Measurements from ENCODE around the gene LILRA2. TPM values are rescaled to one million over a fixed set of nuclear protein-coding genes. Genes with fewer than 3 reads are reported as not detected.

LILRA2 gene
- polyA plus RNA-seq, 1 donor from 2014 or later, result not detected

DNA sequence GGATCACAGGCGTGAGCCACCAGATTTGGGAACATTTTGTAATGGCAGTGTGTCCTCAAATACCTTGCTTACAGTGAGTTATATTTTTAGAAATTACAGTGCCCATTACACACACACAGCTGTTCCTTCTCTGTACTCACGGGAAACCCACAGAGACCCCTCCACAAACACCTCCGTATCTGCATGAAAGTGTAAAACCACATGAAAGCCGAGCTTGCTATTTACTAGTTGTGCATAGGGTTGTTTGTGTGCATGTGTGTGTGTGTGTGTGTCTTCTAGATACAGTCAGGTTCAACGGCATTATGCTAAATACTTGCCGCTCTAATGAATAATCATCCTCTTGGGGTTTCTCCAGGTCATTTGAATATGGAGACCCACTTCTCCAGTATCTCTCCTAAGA, 22.3 kb upstream of the LILRA2 start:
- Histone ChIP-seq H3K4me2 (ENCODE audit: low read length) (no peak overlapping the region), H3F3A (ENCODE audit: insufficient read depth, low read length, poor library complexity, severe bottlenecking) (no peaks in the 10 kb centered on the region), H3K9ac (ENCODE audit: low read length) (no peak overlapping the region), H3K36me3 (ENCODE audit: insufficient read depth, low read length) (no peaks in the 10 kb centered on the region), H3K9me3 (ENCODE audit: low read length) (no peaks in the 10 kb centered on the region), H3K4me3 (ENCODE audit: low read length) (no peak overlapping the region), H3K27ac (ENCODE audit: low read length) (no peak overlapping the region), H3K79me2 (replicated peaks; ENCODE audit: insufficient read depth, low read length) (no peaks in the 10 kb centered on the region), H3K9me2 (ENCODE audit: insufficient read depth, low read length) (no peaks in the 10 kb centered on the region), H4K20me1 (ENCODE audit: insufficient read depth) (no peaks in the 10 kb centered on the region), H3K27me3 (ENCODE audit: insufficient read depth, low read depth, low read length) (no peaks in the 10 kb centered on the region), H2AFZ (ENCODE audit: low read depth, low read length) (no peak overlapping the region)
- TF ChIP-seq, protein P1, sequence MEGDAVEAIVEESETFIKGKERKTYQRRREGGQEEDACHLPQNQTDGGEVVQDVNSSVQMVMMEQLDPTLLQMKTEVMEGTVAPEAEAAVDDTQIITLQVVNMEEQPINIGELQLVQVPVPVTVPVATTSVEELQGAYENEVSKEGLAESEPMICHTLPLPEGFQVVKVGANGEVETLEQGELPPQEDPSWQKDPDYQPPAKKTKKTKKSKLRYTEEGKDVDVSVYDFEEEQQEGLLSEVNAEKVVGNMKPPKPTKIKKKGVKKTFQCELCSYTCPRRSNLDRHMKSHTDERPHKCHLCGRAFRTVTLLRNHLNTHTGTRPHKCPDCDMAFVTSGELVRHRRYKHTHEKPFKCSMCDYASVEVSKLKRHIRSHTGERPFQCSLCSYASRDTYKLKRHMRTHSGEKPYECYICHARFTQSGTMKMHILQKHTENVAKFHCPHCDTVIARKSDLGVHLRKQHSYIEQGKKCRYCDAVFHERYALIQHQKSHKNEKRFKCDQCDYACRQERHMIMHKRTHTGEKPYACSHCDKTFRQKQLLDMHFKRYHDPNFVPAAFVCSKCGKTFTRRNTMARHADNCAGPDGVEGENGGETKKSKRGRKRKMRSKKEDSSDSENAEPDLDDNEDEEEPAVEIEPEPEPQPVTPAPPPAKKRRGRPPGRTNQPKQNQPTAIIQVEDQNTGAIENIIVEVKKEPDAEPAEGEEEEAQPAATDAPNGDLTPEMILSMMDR (IDR thresholded peaks at IDR 0.05; ENCODE audit: poor library complexity, severe bottlenecking), result no peak
- TF ChIP-seq MXI1 (conservative IDR thresholded peaks at IDR 0.05; ENCODE audit: poor library complexity, severe bottlenecking) (no peak), POLR2AphosphoS5 (IDR thresholded peaks at IDR 0.05) (no peak), EZH2 (IDR thresholded peaks at IDR 0.05; ENCODE audit: borderline replicate concordance, insufficient read depth, low read length, poor library complexity, severe bottlenecking) (no peak), RAD21 (conservative IDR thresholded peaks at IDR 0.05) (no peak), EP300 (conservative IDR thresholded peaks at IDR 0.05; ENCODE audit: poor library complexity, severe bottlenecking) (no peak), TAF1 (IDR thresholded peaks at IDR 0.05; ENCODE audit: low read depth) (no peak), SMC3 (conservative IDR thresholded peaks at IDR 0.05; ENCODE audit: poor library complexity) (no peak)
- TF ChIP-seq, protein P2, sequence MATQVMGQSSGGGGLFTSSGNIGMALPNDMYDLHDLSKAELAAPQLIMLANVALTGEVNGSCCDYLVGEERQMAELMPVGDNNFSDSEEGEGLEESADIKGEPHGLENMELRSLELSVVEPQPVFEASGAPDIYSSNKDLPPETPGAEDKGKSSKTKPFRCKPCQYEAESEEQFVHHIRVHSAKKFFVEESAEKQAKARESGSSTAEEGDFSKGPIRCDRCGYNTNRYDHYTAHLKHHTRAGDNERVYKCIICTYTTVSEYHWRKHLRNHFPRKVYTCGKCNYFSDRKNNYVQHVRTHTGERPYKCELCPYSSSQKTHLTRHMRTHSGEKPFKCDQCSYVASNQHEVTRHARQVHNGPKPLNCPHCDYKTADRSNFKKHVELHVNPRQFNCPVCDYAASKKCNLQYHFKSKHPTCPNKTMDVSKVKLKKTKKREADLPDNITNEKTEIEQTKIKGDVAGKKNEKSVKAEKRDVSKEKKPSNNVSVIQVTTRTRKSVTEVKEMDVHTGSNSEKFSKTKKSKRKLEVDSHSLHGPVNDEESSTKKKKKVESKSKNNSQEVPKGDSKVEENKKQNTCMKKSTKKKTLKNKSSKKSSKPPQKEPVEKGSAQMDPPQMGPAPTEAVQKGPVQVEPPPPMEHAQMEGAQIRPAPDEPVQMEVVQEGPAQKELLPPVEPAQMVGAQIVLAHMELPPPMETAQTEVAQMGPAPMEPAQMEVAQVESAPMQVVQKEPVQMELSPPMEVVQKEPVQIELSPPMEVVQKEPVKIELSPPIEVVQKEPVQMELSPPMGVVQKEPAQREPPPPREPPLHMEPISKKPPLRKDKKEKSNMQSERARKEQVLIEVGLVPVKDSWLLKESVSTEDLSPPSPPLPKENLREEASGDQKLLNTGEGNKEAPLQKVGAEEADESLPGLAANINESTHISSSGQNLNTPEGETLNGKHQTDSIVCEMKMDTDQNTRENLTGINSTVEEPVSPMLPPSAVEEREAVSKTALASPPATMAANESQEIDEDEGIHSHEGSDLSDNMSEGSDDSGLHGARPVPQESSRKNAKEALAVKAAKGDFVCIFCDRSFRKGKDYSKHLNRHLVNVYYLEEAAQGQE (IDR thresholded peaks at IDR 0.05; ENCODE audit: borderline replicate concordance), result no peak

DNA sequence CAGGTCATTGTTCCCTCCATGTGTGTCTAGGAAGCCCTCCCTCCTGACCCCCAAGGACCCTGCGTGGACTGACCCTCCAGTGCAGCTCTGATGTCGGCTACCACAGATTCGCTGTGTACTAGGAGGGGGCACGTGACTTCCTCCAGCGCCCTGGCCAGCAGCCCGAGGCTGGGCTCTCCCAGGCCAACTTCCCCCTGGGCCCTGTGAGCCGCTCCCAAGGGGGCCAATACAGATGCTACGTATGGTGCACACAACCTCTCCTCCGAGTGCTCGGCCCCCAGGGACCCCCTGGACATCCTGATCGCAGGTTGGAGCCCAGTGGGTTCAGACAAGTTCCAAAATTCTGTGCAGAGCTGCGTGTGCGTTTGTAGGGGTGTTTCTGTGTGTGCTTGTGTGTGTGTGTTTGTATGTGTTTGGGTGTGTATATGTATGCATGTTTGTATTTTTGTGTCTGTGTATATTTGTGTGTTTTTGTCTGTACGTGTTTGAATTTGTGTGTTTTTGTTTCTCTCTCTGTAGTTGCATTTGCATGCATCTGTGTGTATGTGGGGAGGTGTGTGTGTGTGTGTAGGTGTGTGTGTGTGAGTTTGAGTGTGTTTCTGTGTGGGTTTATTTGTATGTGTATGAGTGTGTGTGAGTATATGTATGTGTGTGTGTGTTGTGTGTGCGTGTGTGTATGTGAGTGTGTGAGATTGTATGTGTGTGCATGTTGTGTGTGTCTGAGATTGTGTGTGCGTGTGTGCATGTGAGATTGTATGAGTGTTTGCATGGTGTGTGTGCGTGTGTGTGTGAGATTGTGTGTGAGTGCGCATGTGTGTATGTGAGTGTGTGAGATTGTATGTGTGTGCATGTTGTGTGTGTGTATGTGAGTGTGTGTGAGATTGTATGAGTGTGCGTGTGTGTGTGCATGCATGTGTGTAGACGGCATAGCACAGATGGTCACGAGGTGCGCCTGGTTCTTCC, 21.4 kb upstream of the LILRA2 start:
- no peak overlapping the region for H3K9ac ChIP-seq (ENCODE audit: low read length)
- H4K20me1 ChIP-seq (ENCODE audit: insufficient read depth), result no peaks in the 10 kb centered on the region
- H3K27me3 ChIP-seq (ENCODE audit: insufficient read depth, low read depth, low read length), result no peaks in the 10 kb centered on the region
- H3K4me3 ChIP-seq (ENCODE audit: low read length), result no peak overlapping the region
- H3K4me2 ChIP-seq (ENCODE audit: low read length), result no peak overlapping the region
- H3K36me3 ChIP-seq (ENCODE audit: insufficient read depth, low read length), result no peaks in the 10 kb centered on the region
- TF ChIP-seq EZH2 (IDR thresholded peaks at IDR 0.05; ENCODE audit: borderline replicate concordance, insufficient read depth, low read length, poor library complexity, severe bottlenecking), result no peak
- no peaks in the 10 kb centered on the region for H3F3A ChIP-seq (ENCODE audit: insufficient read depth, low read length, poor library complexity, severe bottlenecking)
- no peaks in the 10 kb centered on the region for H3K9me3 ChIP-seq (ENCODE audit: low read length)
- H3K27ac ChIP-seq (ENCODE audit: low read length), result no peak overlapping the region
- no peaks in the 10 kb centered on the region for H3K9me2 ChIP-seq (ENCODE audit: insufficient read depth, low read length)
- no peak overlapping the region for H2AFZ ChIP-seq (ENCODE audit: low read depth, low read length)
- no peaks in the 10 kb centered on the region for H3K79me2 ChIP-seq (replicated peaks; ENCODE audit: insufficient read depth, low read length)
